Activated CD4-positive, alpha-beta memory T cell treated with anti-CD3 and anti-CD28 coated beads, Interleukin-2, amount 10 ng/mL, durations not matched to agents 7 days and 5 days (primary cell): ENCODE results near the gene ABCC6. TPM values are rescaled to one million over a fixed set of nuclear protein-coding genes. Genes with fewer than 3 reads are reported as not detected.
"Not testable (repeated sequence)": the region's sequence is repeated elsewhere in the genome, so short reads cannot be mapped to it uniquely, and the experiment has no call there.

Experiments
- CTCF ChIA-PET: fragments of 350-600 bp; sonication (Branson Sonifier 250); formaldehyde crosslinking; loops from one replicate; lab custom pipeline; 2021; ENCODE audit warnings: antibody characterized with exemption, inconsistent platforms; lab: Charles Lee
- POLR2A ChIA-PET: fragments of 350-600 bp; sonication (Branson Sonifier 250); formaldehyde crosslinking; loops from one replicate; lab custom pipeline; 2021; ENCODE audit warnings: antibody characterized with exemption; lab: Charles Lee
- DNase-seq: peaks from one replicate; pipeline ENCODE4 v3.0.0-alpha.2; 2020
- H3K27ac Mint-ChIP-seq: one replicate; pipeline ENCODE4 v1.8.0; 2021; ENCODE audit warnings: mild to moderate bottlenecking, mixed read lengths
- H3K27me3 Mint-ChIP-seq: one replicate; pipeline ENCODE4 v1.8.0; 2021; ENCODE audit warnings: mixed read lengths
- H3K36me3 Mint-ChIP-seq: one replicate; pipeline ENCODE4 v1.8.0; 2021; ENCODE audit warnings: low read depth, mixed read lengths
- H3K4me1 Mint-ChIP-seq: one replicate; pipeline ENCODE4 v1.8.0; 2021; ENCODE audit warnings: mixed read lengths
- H3K4me3 Mint-ChIP-seq: one replicate; pipeline ENCODE4 v1.8.0; 2021; ENCODE audit warnings: mild to moderate bottlenecking, mixed read lengths
- H3K9me3 Mint-ChIP-seq: one replicate; pipeline ENCODE4 v1.8.0; 2021; ENCODE audit warnings: mixed read lengths
- total RNA-seq, 2 experiments: library from RNA; stranded (reverse); gene quantifications; one replicate each; pipeline ENCODE4 v1.2.3, GENCODE V29; 2021

ABCC6 gene
- total RNA-seq, 2 experiments from 2014 or later: 0.05 TPM; not detected in 1

DNA sequence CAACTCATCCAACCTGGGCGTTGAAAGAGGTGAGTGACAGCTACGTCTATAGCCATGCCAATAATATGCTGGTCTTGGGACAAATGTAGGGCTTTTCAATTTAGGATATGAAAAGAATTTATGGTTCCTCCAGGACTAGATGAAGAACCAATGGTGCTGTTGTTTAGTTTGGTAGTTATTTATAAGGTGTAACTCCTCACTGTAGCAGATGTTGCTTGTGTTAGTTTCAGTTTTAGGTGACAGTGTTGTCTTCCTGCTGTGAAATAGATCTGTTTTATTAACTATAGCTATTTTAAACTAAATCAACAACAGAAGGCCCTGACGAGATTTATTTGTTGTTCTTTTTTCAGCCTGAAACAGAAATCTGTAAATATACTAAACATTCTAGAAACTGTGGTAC, 24.1 kb upstream of the ABCC6 start:
- POLR2A ChIA-PET, H3K27me3 Mint-ChIP-seq, H3K4me3 Mint-ChIP-seq, H3K4me1 Mint-ChIP-seq, CTCF ChIA-PET, H3K36me3 Mint-ChIP-seq, DNase-seq, H3K9me3 Mint-ChIP-seq, H3K27ac Mint-ChIP-seq: not testable (repeated sequence)

GRCh38 chr16:16246578-16247262, 23.4 kb upstream of the ABCC6 start:
- DNase-seq, H3K4me3 Mint-ChIP-seq, H3K4me1 Mint-ChIP-seq, CTCF ChIA-PET, H3K27ac Mint-ChIP-seq, H3K9me3 Mint-ChIP-seq, POLR2A ChIA-PET, H3K27me3 Mint-ChIP-seq, H3K36me3 Mint-ChIP-seq: not testable (repeated sequence)

DNA sequence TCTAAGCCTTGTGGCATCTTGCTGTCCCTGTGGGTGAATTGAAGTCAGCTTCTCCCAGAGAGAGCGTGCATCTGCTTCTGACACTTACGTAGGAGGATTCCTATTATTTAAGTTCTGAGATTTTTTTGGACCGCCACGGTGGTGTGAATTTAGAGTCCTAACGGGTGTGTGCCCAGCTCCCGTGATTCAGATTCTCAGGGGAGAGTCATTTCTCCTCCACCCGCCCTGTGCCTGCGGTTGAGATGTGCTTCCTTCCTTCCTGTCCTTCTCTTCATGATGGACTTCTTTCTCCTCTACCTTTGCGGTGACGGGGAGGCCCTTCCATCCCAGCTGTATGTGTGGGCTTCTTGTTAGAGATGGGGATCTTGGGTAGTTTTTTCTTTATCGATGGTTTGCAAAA, 20.6 kb upstream of the ABCC6 start:
- H3K27ac Mint-ChIP-seq, H3K9me3 Mint-ChIP-seq, H3K4me3 Mint-ChIP-seq, POLR2A ChIA-PET, H3K36me3 Mint-ChIP-seq, H3K4me1 Mint-ChIP-seq, H3K27me3 Mint-ChIP-seq, CTCF ChIA-PET: not testable (repeated sequence)
- peak; percentile 20 for DNase-seq

- H3K27me3 Mint-ChIP-seq, H3K9me3 Mint-ChIP-seq, H3K36me3 Mint-ChIP-seq, CTCF ChIA-PET, DNase-seq, H3K4me1 Mint-ChIP-seq, H3K4me3 Mint-ChIP-seq, H3K27ac Mint-ChIP-seq, POLR2A ChIA-PET: not testable (repeated sequence)
Observed at GRCh38 chr16:16240667-16241066, 17.4 kb upstream of the ABCC6 start.

GRCh38 chr16:16237738-16238137, 14.4 kb upstream of the ABCC6 start:
- H3K9me3 Mint-ChIP-seq, DNase-seq, H3K4me1 Mint-ChIP-seq, H3K27ac Mint-ChIP-seq, H3K36me3 Mint-ChIP-seq, CTCF ChIA-PET, POLR2A ChIA-PET, H3K27me3 Mint-ChIP-seq, H3K4me3 Mint-ChIP-seq: not testable (repeated sequence)

GRCh38 chr16:16237071-16237470, 13.8 kb upstream of the ABCC6 start:
- not testable (repeated sequence) for H3K4me3 Mint-ChIP-seq

DNA sequence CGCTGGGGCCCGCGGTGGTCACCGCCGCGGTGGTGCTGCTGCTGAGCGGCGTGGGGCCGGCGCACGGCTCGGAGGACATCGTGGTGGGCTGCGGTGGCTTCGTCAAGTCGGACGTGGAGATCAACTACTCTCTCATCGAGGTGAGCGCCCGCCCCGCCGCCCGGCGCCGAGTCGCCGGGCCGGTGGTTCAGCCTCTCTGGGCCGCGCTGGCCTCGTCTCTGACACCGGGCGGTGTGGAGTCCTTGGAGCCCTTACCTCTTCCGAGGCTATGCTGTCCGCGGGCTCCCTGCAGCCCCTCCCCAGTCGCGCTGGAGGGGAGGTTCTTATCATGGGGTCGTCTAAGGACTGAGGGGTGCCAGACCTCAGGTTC, 9.4 kb upstream of the ABCC6 start:
- H3K36me3 Mint-ChIP-seq, H3K27me3 Mint-ChIP-seq, H3K9me3 Mint-ChIP-seq, H3K4me1 Mint-ChIP-seq, CTCF ChIA-PET, H3K27ac Mint-ChIP-seq, H3K4me3 Mint-ChIP-seq, POLR2A ChIA-PET, DNase-seq: not testable (repeated sequence)

More at GRCh38 chr16:16237071-16237470, 13.8 kb upstream of the ABCC6 start:
- CTCF ChIA-PET, H3K27ac Mint-ChIP-seq, H3K9me3 Mint-ChIP-seq, H3K36me3 Mint-ChIP-seq, POLR2A ChIA-PET, H3K27me3 Mint-ChIP-seq, DNase-seq, H3K4me1 Mint-ChIP-seq: not testable (repeated sequence)

GRCh38 chr16:16223662-16224241, 458 bp upstream of the ABCC6 start:
- H3K36me3 Mint-ChIP-seq, H3K27ac Mint-ChIP-seq, DNase-seq, H3K27me3 Mint-ChIP-seq, H3K4me1 Mint-ChIP-seq, CTCF ChIA-PET, POLR2A ChIA-PET, H3K4me3 Mint-ChIP-seq, H3K9me3 Mint-ChIP-seq: not testable (repeated sequence)

- POLR2A ChIA-PET, CTCF ChIA-PET, H3K9me3 Mint-ChIP-seq, H3K4me1 Mint-ChIP-seq, H3K36me3 Mint-ChIP-seq, DNase-seq, H3K4me3 Mint-ChIP-seq, H3K27ac Mint-ChIP-seq, H3K27me3 Mint-ChIP-seq: not testable (repeated sequence)
Observed at GRCh38 chr16:16221382-16221781, 1.9 kb downstream of the ABCC6 start.

DNA sequence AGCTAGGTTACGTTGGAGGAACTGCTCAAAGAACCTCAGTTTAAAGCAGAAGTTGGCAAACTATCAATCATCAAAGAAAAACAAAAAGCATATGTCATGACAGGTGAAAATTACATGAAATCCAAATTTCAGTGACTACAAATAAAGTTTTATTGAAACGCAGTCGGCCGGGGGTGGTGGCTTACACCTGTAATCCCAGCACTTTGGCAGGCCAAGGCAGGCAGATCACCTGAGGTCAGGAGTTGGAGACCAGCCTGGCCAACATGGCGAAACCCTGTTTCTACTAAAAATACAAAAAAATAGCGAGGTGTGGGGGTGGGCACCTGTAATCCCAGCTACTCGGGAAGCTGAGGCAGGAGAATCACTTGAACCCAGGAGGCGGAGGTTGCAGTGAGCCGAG, 2.8 kb downstream of the ABCC6 start:
- POLR2A ChIA-PET, H3K9me3 Mint-ChIP-seq, DNase-seq, H3K27me3 Mint-ChIP-seq, H3K4me3 Mint-ChIP-seq, H3K36me3 Mint-ChIP-seq, H3K27ac Mint-ChIP-seq, H3K4me1 Mint-ChIP-seq, CTCF ChIA-PET: not testable (repeated sequence)

DNA sequence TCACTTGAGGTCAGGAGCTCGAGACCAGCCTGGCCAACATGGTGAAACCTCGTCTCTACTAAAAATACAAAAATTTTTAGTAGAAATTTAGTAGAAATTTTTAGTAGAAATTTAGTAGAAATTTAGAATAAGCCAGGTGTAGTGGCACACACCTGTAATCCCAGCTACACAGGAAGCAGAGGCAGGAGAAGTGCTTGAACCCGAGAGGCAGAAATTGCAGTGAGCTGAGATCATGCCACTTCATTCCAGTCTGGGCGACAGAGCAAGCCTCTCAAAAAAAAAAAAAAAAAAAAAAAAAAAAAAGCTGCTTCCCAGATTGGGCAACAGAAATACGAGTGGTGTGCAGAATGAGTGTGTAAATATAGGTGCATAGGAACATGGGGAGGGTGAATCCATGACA, 4.5 kb downstream of the ABCC6 start:
- H3K9me3 Mint-ChIP-seq, CTCF ChIA-PET, H3K27me3 Mint-ChIP-seq, H3K27ac Mint-ChIP-seq, H3K4me3 Mint-ChIP-seq, H3K36me3 Mint-ChIP-seq, POLR2A ChIA-PET, DNase-seq, H3K4me1 Mint-ChIP-seq: not testable (repeated sequence)

- DNase-seq, CTCF ChIA-PET, H3K4me1 Mint-ChIP-seq, H3K9me3 Mint-ChIP-seq, H3K4me3 Mint-ChIP-seq, POLR2A ChIA-PET, H3K27ac Mint-ChIP-seq, H3K36me3 Mint-ChIP-seq, H3K27me3 Mint-ChIP-seq: not testable (repeated sequence)
Observed at GRCh38 chr16:16218349-16218748, 4.9 kb downstream of the ABCC6 start.

DNA sequence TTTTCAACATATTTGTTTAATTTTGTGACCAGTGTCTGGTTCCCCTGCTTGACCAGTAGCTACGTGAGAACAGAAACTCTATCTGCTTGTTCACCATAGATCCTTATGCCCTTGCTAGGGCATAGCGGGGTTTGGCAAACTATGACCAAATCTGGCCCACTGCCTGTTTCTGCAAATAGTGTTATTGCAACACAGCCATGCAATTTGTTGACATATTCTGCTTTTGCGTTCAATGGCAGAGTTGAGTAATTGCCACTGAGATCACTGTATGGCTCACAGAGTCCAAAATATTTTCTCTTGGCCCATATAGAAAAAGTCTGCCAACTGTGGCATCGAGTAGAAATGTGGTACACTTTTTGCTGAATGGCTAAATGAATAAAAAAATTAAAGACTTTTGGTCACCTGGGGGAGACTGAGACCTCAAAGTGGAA, 9.4 kb downstream of the ABCC6 start:
- H3K4me1 Mint-ChIP-seq, H3K9me3 Mint-ChIP-seq, POLR2A ChIA-PET, H3K27ac Mint-ChIP-seq, CTCF ChIA-PET, H3K4me3 Mint-ChIP-seq, H3K36me3 Mint-ChIP-seq, DNase-seq, H3K27me3 Mint-ChIP-seq: not testable (repeated sequence)

GRCh38 chr16:16211404-16211803, 11.9 kb downstream of the ABCC6 start:
- DNase-seq, H3K4me3 Mint-ChIP-seq, H3K27me3 Mint-ChIP-seq, CTCF ChIA-PET, POLR2A ChIA-PET, H3K9me3 Mint-ChIP-seq, H3K36me3 Mint-ChIP-seq, H3K27ac Mint-ChIP-seq, H3K4me1 Mint-ChIP-seq: not testable (repeated sequence)
